Hepatocyte (in vitro differentiated cells): ENCODE measurements around the gene SLX9.

ENCODE experiments used
- CTCF ChIP-seq: fragments of 200-600 bp; sonication (generic); IDR thresholded peaks from 2 replicates; pipeline ENCODE4 v1.5.1; 2016; ENCODE audit warnings: antibody characterized with exemption, mild to moderate bottlenecking; ENCODE audit not compliant: poor library complexity
- EZH2 ChIP-seq: fragments of 200-600 bp; sonication (generic); IDR thresholded peaks from 2 replicates; pipeline ENCODE4 v1.6.1; 2016; ENCODE audit warnings: antibody characterized with exemption, mild to moderate bottlenecking, borderline replicate concordance
- EZH2phosphoT487 ChIP-seq: fragments of 200-600 bp; sonication (generic); IDR thresholded peaks from one replicate; pipeline ENCODE4 v1.6.1; 2018; ENCODE audit warnings: antibody characterized with exemption, mild to moderate bottlenecking, low read depth, moderate library complexity; ENCODE audit not compliant: unreplicated experiment, severe bottlenecking

- TF ChIP-seq CTCF (no peak), EZH2 (no peak), EZH2phosphoT487 (no peak)
These were observed 9.3 kb upstream of the SLX9 start for GRCh38 chr21:44930543-44930981.
